MM.1S (cell line): Measurements from ENCODE around the gene TUSC7.

Source experiments
- CTCF ChIP-seq: fragments of 300-600 bp; sonication (generic); IDR thresholded peaks from 2 replicates; pipeline ENCODE4 v1.5.1; 2016; ENCODE audit warnings: antibody characterized with exemption, low read length, mixed read lengths
- EZH2 ChIP-seq: fragments of 300-600 bp; sonication (generic); optimal IDR thresholded peaks from 2 replicates; pipeline ENCODE3; 2017; ENCODE audit warnings: low read depth, mild to moderate bottlenecking, antibody characterized with exemption, low read length, mixed read lengths

DNA sequence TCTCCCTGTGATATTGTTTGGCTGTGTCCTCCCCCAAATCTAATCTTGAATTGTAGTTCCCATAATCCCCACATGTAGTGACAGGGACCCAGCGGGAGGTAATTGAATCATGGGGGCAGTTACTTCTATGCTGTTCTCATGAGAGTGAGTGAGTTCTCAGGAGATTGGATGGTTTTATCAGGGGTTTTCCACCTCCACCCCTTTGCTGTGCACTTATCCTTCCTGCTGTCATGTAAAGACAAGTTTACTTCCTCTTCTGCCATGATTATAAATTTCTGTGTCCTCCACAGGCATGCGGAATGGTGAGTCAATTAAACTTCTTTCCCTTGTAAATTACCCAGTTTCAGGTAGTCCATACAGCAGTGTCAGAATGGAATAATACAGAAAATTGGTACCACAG is 24.7 kb downstream of the TUSC7 start:
- no peak for TF ChIP-seq CTCF
- TF ChIP-seq EZH2, result no peak
